CMK (cell line): ENCODE results near the gene PDIK1L.
"Not testable (repeated sequence)": the region's sequence is repeated elsewhere in the genome, so short reads cannot be mapped to it uniquely, and the experiment has no call there.

ENCODE experiments used
- DNase-seq: peaks from one replicate; pipeline ENCODE4 v3.0.0-alpha.2; 2010; ENCODE audit warnings: low read depth

The PDIK1L gene

GRCh38 chr1:26090893-26091292 is 20.7 kb upstream of the PDIK1L start:
- no peak for DNase-seq

GRCh38 chr1:26092422-26092821 is 19.2 kb upstream of the PDIK1L start:
- no peak for DNase-seq

- DNase-seq: not testable (repeated sequence)
Observed at GRCh38 chr1:26093569-26093968, 18.1 kb upstream of the PDIK1L start.

GRCh38 chr1:26094076-26094669 is 17.5 kb upstream of the PDIK1L start:
- DNase-seq: no peak

GRCh38 chr1:26094677-26095383 is 16.8 kb upstream of the PDIK1L start:
- peak; percentile 52 for DNase-seq

- DNase-seq: no peak
Observed at GRCh38 chr1:26096471-26096870, 15.2 kb upstream of the PDIK1L start.

- no peak for DNase-seq
Observed at GRCh38 chr1:26097696-26098095, 13.9 kb upstream of the PDIK1L start.

GRCh38 chr1:26098602-26099001 is 13.0 kb upstream of the PDIK1L start:
- DNase-seq: no peak

- DNase-seq: no peak
Observed at GRCh38 chr1:26099780-26100179, 11.8 kb upstream of the PDIK1L start.

- not testable (repeated sequence) for DNase-seq
Observed at GRCh38 chr1:26100204-26100603, 11.4 kb upstream of the PDIK1L start.

- DNase-seq: no peak
Observed at GRCh38 chr1:26102119-26102518, 9.5 kb upstream of the PDIK1L start.

- DNase-seq: no peak
Observed at GRCh38 chr1:26102526-26102925, 9.1 kb upstream of the PDIK1L start.

GRCh38 chr1:26105226-26105548 is 6.4 kb upstream of the PDIK1L start:
- not testable (repeated sequence) for DNase-seq

- DNase-seq: no peak
Observed at GRCh38 chr1:26109229-26110164, 2.1 kb upstream of the PDIK1L start.

- peak; percentile 73 for DNase-seq
Observed at GRCh38 chr1:26110731-26111529, 694 bp upstream of the PDIK1L start.

- no peak for DNase-seq
Observed at GRCh38 chr1:26112407-26112775, 767 bp downstream of the PDIK1L start.

GRCh38 chr1:26114165-26114927 is 2.7 kb downstream of the PDIK1L start:
- no peak for DNase-seq

GRCh38 chr1:26119892-26120608 is 8.4 kb downstream of the PDIK1L start:
- no peak for DNase-seq

- no peak for DNase-seq
Observed at GRCh38 chr1:26121854-26122773, 10.5 kb downstream of the PDIK1L start.
